HG03060 (cell line): Measurements from ENCODE around the gene ABCC4.

Experiments
- ATAC-seq: cut with Tn5 transposase; IDR thresholded peaks from one replicate; pipeline ENCODE4 v1.9.1; 2021; ENCODE audit warnings: low read depth, moderate number of reproducible peaks; ENCODE audit not compliant: unreplicated experiment

ABCC4 gene

GRCh38 chr13:95075506-95075905, 225.7 kb downstream of the ABCC4 start:
- ATAC-seq = no peak

- ATAC-seq = no peak
Observed at GRCh38 chr13:95074820-95075219, 226.4 kb downstream of the ABCC4 start.

DNA sequence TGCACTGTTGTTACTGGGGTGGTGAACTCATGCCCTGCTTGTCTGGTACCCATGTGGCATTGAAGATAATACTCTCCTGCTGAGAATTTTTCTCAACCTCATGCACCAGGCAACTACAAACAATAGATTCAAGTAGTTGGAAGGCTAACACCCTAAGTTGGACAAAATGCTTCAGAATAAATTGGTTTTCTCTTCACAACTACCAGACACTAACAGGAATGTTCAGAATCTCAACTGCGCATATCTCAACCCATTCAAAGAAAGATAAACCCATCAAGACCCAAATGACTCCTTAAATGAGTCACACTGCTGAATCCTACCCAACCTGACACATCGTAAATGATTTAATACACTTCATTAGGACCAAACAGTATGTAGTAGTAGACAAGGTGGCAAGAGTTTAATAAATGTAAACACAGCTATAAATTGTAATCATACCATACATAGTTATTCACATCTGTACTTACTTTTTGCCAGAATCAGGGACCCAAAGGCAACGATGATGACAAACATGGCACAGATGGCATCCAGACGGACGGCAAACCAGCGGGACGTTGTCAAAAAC, 227.4 kb downstream of the ABCC4 start:
- no peak for ATAC-seq

GRCh38 chr13:95067303-95067702, 233.9 kb downstream of the ABCC4 start:
- ATAC-seq = no peak

DNA sequence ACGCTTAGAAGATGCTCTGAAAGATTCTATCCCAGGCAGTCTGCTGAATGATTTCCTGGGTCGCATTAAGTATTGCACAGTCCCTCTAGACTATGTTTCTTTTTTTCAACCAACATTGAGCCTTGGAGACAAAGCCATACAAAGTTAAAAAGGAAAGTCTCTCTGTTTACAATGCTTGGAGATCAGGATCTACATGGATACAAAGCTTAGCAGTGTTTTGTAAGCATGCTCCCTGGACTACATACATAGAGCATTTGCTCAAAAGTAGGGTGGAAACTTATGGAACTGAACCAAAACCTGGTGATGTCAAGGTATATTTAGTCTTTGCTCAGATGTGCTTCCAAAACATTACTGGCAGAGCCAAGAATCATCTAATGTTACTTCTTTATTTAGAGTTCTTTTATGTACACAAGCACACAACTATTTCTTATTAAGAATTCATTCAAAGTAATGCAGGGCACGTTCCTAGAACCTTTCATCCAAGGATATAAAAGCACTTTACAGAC, 241.2 kb downstream of the ABCC4 start:
- no peak for ATAC-seq

GRCh38 chr13:95059306-95059705, 241.9 kb downstream of the ABCC4 start:
- no peak for ATAC-seq

GRCh38 chr13:95058680-95059079, 242.6 kb downstream of the ABCC4 start:
- no peak for ATAC-seq

GRCh38 chr13:95056266-95056665, 245.0 kb downstream of the ABCC4 start:
- no peak for ATAC-seq

GRCh38 chr13:95050800-95051615, 250.2 kb downstream of the ABCC4 start:
- ATAC-seq = no peak

- no peak for ATAC-seq
Observed at GRCh38 chr13:95049772-95050171, 251.5 kb downstream of the ABCC4 start.

DNA sequence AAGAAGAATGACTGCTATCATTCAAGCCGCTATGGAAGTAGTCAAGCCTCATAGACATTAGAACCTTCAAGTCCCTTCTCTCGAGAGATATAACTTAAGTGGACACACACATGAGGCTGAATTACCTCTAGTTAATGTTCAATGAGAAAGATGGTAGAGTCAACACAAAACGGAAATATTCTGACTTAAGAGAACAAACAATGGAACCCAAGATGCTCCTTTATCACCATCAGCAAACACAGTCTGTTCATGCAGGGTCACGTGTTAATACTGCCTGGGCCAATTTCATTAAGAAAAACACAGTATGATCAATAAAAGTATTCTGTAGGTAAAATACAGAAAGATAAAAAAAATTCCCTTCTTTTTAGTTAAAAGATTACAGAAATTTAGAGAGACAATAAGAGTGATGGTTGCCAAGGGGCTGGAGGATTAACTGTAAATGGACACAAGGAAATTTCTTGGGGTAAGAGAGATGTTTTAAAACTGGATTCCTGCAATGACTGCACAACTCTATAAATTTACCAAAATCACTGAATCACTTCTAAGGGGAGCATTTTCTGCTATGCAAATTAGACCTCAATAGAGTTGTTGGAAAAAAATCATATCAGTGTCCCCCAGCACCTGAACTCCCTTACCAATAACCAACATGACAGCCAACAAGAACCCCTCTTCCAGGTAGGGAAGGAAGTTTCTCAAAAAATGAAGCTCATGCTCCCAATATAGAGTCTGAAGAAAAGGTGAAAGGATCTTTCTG, 256.6 kb downstream of the ABCC4 start:
- ATAC-seq = no peak

DNA sequence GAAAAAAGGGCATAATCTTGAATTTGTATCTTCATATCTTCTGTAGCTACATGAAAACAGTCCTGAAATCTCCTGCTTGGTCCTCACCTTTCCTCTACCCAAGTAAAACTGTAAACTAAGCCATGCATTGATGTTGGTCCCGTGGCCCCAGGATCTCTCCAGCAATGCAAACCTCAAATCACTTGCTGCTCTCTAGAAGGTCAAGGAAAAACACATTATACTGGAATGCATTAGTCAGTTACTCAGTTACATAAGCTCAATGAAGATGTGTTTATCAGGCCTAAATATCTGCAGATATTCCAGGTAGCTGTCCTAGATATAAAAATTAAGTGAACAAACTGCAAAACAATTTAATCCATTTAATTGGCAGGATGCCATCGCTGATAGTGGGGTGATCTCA, 261.8 kb downstream of the ABCC4 start:
- no peak for ATAC-seq

DNA sequence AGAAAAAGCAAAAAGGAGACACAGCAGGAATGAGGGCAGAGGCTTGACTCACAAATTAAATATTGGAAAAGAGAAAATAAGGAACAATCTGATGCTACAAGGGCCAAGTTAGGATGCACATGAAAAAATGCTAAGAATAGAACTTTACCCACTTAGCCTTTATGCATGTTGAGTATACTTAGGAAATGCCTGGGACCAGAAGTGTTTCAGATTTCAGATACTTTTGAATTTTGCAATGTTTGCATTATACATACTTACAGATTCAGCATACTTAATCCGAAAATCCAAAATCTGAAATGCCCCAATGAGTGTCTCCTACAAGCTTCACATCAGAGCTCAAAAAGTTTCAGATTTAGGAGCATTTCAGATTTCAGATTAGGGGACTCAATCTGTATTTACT, 262.3 kb downstream of the ABCC4 start:
- no peak for ATAC-seq

- no peak for ATAC-seq
Observed at GRCh38 chr13:95035311-95036109, 265.7 kb downstream of the ABCC4 start.

GRCh38 chr13:95033890-95034289, 267.4 kb downstream of the ABCC4 start:
- no peak for ATAC-seq

DNA sequence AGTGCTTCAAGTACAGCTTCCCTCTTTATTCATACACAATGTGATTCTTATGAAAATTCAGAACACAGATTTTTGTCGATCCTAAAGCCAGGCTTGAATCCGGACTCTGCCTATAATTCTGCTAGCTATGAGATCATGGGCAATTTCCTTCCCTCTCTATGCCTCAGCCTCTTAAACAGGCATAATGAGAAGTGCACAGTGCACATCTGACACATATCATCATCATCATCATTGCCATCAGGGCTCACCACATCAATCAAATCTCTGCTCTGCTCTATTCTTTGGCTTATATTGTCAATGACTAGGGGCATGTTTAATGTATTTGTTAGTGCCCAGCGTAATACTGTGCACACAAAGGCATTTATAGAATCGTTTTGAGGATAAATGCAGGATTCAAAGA, 269.1 kb downstream of the ABCC4 start:
- ATAC-seq = no peak

DNA sequence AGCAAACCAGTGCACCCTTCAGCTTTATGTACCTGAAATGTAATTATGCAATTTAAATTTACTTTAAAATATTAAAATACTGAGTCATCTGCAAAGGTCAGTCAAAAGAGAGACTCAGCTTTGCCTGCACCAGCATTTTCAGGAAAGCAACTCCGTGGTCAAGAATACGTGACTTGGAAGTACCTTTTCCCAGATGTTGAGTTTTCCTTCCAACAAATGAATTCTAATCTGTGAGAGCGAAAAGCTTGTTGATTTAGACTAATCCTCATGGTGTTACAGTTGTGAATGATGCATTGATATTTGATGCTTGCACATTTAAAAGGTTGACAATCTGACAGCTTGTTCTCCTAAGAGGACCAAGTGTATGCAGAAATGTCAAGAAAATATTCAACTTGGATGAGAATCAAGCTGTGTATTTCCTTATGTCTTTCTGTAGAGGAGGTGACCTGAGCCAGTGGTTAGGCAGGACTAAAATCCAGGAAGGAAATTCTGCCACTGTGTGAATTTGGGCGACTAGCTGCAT, 270.4 kb downstream of the ABCC4 start:
- no peak for ATAC-seq

DNA sequence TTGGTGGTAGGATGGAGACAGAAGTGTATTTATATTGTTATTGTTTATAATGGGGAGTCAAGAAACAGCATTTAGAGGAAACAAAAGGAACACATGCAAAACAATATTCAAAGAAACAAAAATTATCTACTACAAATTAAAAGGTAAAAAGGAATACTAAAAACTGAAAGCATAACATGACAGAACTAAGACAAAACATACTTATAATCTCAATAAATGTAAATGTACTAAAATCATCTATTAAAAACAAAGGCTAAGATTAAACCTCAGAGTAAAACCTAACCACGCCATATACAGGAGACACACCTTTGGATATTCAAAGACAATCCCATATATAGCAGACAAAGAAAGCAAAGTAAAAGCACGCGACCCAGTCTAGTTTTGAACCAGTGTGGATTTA, 273.6 kb downstream of the ABCC4 start:
- ATAC-seq = no peak

GRCh38 chr13:95025116-95025515, 276.1 kb downstream of the ABCC4 start:
- no peak for ATAC-seq

- no peak for ATAC-seq
Observed at GRCh38 chr13:95023405-95023804, 277.8 kb downstream of the ABCC4 start.
